ENCODE results near the gene ARL2.

GRCh38 chr11:65021509-65021908 lies 7.5 kb downstream of the ARL2 start:
- TF ChIP-seq, protein P1, sequence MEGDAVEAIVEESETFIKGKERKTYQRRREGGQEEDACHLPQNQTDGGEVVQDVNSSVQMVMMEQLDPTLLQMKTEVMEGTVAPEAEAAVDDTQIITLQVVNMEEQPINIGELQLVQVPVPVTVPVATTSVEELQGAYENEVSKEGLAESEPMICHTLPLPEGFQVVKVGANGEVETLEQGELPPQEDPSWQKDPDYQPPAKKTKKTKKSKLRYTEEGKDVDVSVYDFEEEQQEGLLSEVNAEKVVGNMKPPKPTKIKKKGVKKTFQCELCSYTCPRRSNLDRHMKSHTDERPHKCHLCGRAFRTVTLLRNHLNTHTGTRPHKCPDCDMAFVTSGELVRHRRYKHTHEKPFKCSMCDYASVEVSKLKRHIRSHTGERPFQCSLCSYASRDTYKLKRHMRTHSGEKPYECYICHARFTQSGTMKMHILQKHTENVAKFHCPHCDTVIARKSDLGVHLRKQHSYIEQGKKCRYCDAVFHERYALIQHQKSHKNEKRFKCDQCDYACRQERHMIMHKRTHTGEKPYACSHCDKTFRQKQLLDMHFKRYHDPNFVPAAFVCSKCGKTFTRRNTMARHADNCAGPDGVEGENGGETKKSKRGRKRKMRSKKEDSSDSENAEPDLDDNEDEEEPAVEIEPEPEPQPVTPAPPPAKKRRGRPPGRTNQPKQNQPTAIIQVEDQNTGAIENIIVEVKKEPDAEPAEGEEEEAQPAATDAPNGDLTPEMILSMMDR (IDR thresholded peaks at IDR 0.05) = no peak
- no peak for TF ChIP-seq POLR2A (IDR thresholded peaks at IDR 0.05)

Measured in Peyer's patch (tissue), 4 donors.